Endothelial cell of umbilical vein (primary cell): Measurements from ENCODE around the gene SLC37A1. TPM values are rescaled to one million over a fixed set of nuclear protein-coding genes. Genes with fewer than 3 reads are reported as not detected.

Source experiments
- BruUV-seq: library from RNA; stranded (reverse); fragments of 400-500 nt; replicated peaks from 2 replicates; lab custom pipeline; 2021; lab: Mats Ljungman, UMichigan
- CTCF ChIA-PET: fragments of 300-600, 350-600 bp; sonication (Branson Sonifier 250); formaldehyde crosslinking; loops from one replicate; lab custom pipeline; 2021; ENCODE audit warnings: antibody characterized with exemption, inconsistent platforms; lab: Charles Lee
- POLR2A ChIA-PET: fragments of 300-600, 350-600 bp; sonication (Branson Sonifier 250); formaldehyde crosslinking; loops from one replicate; lab custom pipeline; 2021; ENCODE audit warnings: antibody characterized with exemption, inconsistent platforms; lab: Charles Lee
- DNase-seq: peaks from one replicate; pipeline ENCODE4 v3.0.0-alpha.2; 2011; ENCODE audit warnings: low read depth, low spot score
- FAIRE-seq: peaks from 2 replicates; lab custom pipeline; 2011; peaks lifted over from hg19 to GRCh38; lab: Jason Lieb, UNC
- H2AFZ ChIP-seq: 2 replicates; pipeline ENCODE4 v1.6.0; 2012; ENCODE audit warnings: low read depth, low read length, control low read depth, inconsistent platforms
- H3K27ac ChIP-seq: 2 replicates; pipeline ENCODE4 v1.5.1; 2011; ENCODE audit warnings: low read depth, mild to moderate bottlenecking, control low read depth, low read length, moderate library complexity; ENCODE audit not compliant: insufficient read depth
- H3K27me3 ChIP-seq, 2 experiments: 2 replicates each; pipeline versions ENCODE4 v1.6.0 to v1.6.1; 2011; ENCODE audit warnings: low read length in 2 of 2, mixed read lengths in 1 of 2; ENCODE audit not compliant: control insufficient read depth in 2 of 2, insufficient read depth in 2 of 2
- H3K36me3 ChIP-seq, 2 experiments: 2 replicates in 1 of 2; 3 replicates in 1 of 2; pipeline ENCODE4 v1.5.1; 2011; ENCODE audit warnings: low read length in 2 of 2, mild to moderate bottlenecking in 1 of 2, moderate library complexity in 1 of 2; ENCODE audit not compliant: control insufficient read depth in 2 of 2, insufficient read depth in 2 of 2; ENCODE audit errors: extremely low read depth in 1 of 2
- H3K4me1 ChIP-seq: 3 replicates; pipeline ENCODE4 v1.5.1; 2011; ENCODE audit warnings: mild to moderate bottlenecking, low read length; ENCODE audit not compliant: control insufficient read depth, insufficient read depth; ENCODE audit errors: extremely low read depth
- H3K4me2 ChIP-seq: 2 replicates; pipeline ENCODE4 v1.6.1; 2011; ENCODE audit warnings: low read length, control low read depth, mixed read lengths; ENCODE audit not compliant: insufficient read depth
- H3K4me3 ChIP-seq, 3 experiments: fragments of 200-600 bp in 1 of 3; sonication (generic), shearing (Covaris generic) in 1 of 3; replicated peaks in 1 of 3; 2 replicates each; pipeline ENCODE4 v1.5.1; 2011 to 2016; ENCODE audit warnings: control low read depth in 3 of 3, low read length in 3 of 3, mild to moderate bottlenecking in 2 of 3, inconsistent platforms in 1 of 3, low read depth in 1 of 3, moderate library complexity in 1 of 3; ENCODE audit not compliant: insufficient read depth in 1 of 3
- H3K79me2 ChIP-seq: 2 replicates; pipeline ENCODE4 v1.6.0; 2012; ENCODE audit warnings: low read length, inconsistent platforms; ENCODE audit not compliant: control insufficient read depth, insufficient read depth
- H3K9ac ChIP-seq: replicated peaks from 2 replicates; pipeline ENCODE3; 2011; ENCODE audit warnings: low read length, control low read depth; ENCODE audit not compliant: insufficient read depth; ENCODE audit errors: extremely low read depth
- H3K9me1 ChIP-seq: replicated peaks from 3 replicates; pipeline ENCODE4 v1.6.0; 2011; ENCODE audit warnings: mild to moderate bottlenecking, low read length; ENCODE audit not compliant: control insufficient read depth, insufficient read depth; ENCODE audit errors: extremely low read depth
- H3K9me3 ChIP-seq: replicated peaks from 2 replicates; pipeline ENCODE4 v1.5.1; 2012; ENCODE audit warnings: low read length, inconsistent platforms; ENCODE audit not compliant: control insufficient read depth, insufficient read depth
- H4K20me1 ChIP-seq: replicated peaks from 2 replicates; pipeline ENCODE3; 2011; ENCODE audit warnings: mild to moderate bottlenecking, low read length; ENCODE audit not compliant: control insufficient read depth, insufficient read depth; ENCODE audit errors: extremely low read depth
- EZH2 ChIP-seq: IDR thresholded peaks from 2 replicates; pipeline ENCODE4 v1.6.1; 2012; ENCODE audit warnings: borderline replicate concordance, low read depth, mild to moderate bottlenecking, moderate library complexity, low read length, inconsistent platforms; ENCODE audit not compliant: severe bottlenecking
- FOS ChIP-seq: IDR thresholded peaks from 2 replicates; pipeline ENCODE4 v1.6.1; 2011; ENCODE audit warnings: mild to moderate bottlenecking, low read length, moderate library complexity, borderline replicate concordance; ENCODE audit not compliant: insufficient read depth
- GATA2 ChIP-seq: IDR thresholded peaks from 2 replicates; pipeline ENCODE4 v1.7.0; 2011; ENCODE audit warnings: low read depth, mild to moderate bottlenecking, moderate library complexity, mixed read lengths, low read length; ENCODE audit not compliant: insufficient read length, insufficient read depth
- JUN ChIP-seq: IDR thresholded peaks from 2 replicates; pipeline ENCODE4 v1.6.1; 2011; ENCODE audit warnings: borderline replicate concordance, low read depth; ENCODE audit not compliant: insufficient read length, insufficient read depth
- MYC ChIP-seq: IDR thresholded peaks from one replicate; pipeline ENCODE4 v1.6.1; 2011; ENCODE audit warnings: mild to moderate bottlenecking, low read depth, low read length
- POLR2A ChIP-seq: IDR thresholded peaks from 2 replicates; pipeline ENCODE4 v1.6.1; 2012; ENCODE audit warnings: low read depth, mild to moderate bottlenecking, control low read depth, low read length
- POLR2AphosphoS5 ChIP-seq: IDR thresholded peaks from 2 replicates; pipeline ENCODE4 v1.6.1; 2012; ENCODE audit warnings: low read depth, mild to moderate bottlenecking, control low read depth, low read length, moderate library complexity; ENCODE audit not compliant: insufficient read depth
- dilution Hi-C: fragments of 300-500 bp; cut with MboI; formaldehyde crosslinking; loops from one replicate; pipeline ENCODE4 v1.15.0; 2019; ENCODE audit warnings: low sequenced_read_pairs; ENCODE audit not compliant: extremely low pct_ligation_motif_present
- intact Hi-C: fragments of 100-400 bp; cut with micrococcal nuclease; formaldehyde crosslinking; loops from one replicate; pipeline ENCODE4 v1.10.0; 2022
- polyA plus RNA-seq, 4 experiments: library from polyadenylated mRNA; depleted of rRNA in 3 of 4; stranded (reverse) in 3 of 4; unstranded in 1 of 4; fragments of >200 nt; gene quantifications; 2 replicates each; pipeline versions ENCODE4 v1.2.1 to v1.2.3, GENCODE V29; 2011 to 2012; ENCODE audit warnings: missing spikeins in 1 of 4
- total RNA-seq: library from RNA; stranded (reverse); gene quantifications from 2 replicates; pipeline ENCODE4 v1.2.3, GENCODE V29; 2021
- TF ChIP-seq, protein P1 (sequence below), 2 donors: IDR thresholded peaks; 1 replicate in 1 of 2; 2 replicates in 1 of 2; pipeline ENCODE4 v1.5.1; 2011; ENCODE audit warnings: low read length in 2 of 2, mild to moderate bottlenecking in 2 of 2, moderate library complexity in 2 of 2, control low read depth in 1 of 2, inconsistent platforms in 1 of 2, low read depth in 1 of 2; ENCODE audit not compliant: insufficient read depth in 1 of 2; ENCODE audit errors: extremely low read depth in 1 of 2
- TF ChIP-seq, protein P2 (sequence below): IDR thresholded peaks from 2 replicates; pipeline ENCODE4 v1.6.1; 2011; ENCODE audit not compliant: insufficient read depth, insufficient read length

The SLC37A1 gene
- total and polyA plus RNA-seq, 2 donors (not counting 3 experiments of a cell fraction or from before 2014, with no cell fraction given), result 4.7 to 7.6 TPM

DNA sequence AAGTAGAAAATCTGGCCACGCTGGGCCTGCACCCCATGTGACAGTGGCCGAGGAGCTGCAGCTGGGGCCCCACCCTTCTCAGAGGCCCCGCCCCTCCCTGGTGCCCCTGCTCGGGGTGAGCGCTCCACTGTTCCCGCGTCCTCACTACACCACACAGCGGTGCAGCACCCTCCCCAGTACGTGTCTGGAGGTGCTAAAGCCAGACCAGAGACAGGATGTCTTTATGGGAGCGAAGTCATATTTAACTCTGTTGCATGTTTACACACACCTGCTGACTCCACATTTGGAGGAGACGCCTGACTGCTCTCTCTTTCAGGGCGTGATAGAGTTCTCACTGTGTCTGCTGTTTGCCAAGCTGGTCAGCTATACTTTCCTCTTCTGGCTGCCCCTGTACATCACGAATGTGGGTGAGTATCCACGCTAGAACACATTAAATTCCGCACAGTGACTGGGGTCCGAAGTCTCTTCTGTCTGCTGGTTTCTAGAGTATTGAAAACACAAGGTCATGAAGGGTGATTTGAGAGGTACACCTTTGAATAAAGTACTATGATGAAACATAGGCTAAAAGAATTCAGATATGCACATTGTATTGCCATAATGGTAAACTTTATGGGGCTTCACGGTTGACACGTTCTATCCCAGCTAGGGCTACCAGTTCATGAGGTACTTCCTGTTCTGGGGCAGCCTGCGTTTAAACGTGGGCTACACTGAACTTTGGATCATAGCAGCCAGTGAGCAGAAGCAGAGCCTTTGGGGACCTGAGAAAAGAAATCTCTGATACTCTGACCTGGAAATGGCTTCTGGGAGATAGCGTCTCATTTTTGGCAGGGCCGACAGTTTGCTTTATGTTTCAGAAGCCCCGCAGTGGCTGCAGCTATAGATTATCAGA lies 48.4 kb downstream of the SLC37A1 start:
- DNase-seq (no peak), FAIRE-seq (no peak)
- Histone ChIP-seq H4K20me1 (no peaks in the 10 kb centered on the region), H2AFZ (no peak overlapping the region), H3K4me3 (no peak overlapping the region), H3K4me1 (no peaks in the 10 kb centered on the region), H3K27me3 (no peaks in the 10 kb centered on the region), H3K27ac (no peak overlapping the region), H3K4me2 (no peak overlapping the region), H3K9me3 (no peaks in the 10 kb centered on the region), H3K9me1 (no peaks in the 10 kb centered on the region), H3K36me3 (no peaks in the 10 kb centered on the region), H3K79me2 (no peaks in the 10 kb centered on the region), H3K9ac (no peak overlapping the region)
- ChIA-PET POLR2A (no interaction called here), CTCF (no interaction called here)
- dilution Hi-C loops (no loop called here), intact Hi-C loops (no loop called here)
- no TSS peak for BruUV-seq
- TF ChIP-seq GATA2, result no peak
- TF ChIP-seq, protein P1, sequence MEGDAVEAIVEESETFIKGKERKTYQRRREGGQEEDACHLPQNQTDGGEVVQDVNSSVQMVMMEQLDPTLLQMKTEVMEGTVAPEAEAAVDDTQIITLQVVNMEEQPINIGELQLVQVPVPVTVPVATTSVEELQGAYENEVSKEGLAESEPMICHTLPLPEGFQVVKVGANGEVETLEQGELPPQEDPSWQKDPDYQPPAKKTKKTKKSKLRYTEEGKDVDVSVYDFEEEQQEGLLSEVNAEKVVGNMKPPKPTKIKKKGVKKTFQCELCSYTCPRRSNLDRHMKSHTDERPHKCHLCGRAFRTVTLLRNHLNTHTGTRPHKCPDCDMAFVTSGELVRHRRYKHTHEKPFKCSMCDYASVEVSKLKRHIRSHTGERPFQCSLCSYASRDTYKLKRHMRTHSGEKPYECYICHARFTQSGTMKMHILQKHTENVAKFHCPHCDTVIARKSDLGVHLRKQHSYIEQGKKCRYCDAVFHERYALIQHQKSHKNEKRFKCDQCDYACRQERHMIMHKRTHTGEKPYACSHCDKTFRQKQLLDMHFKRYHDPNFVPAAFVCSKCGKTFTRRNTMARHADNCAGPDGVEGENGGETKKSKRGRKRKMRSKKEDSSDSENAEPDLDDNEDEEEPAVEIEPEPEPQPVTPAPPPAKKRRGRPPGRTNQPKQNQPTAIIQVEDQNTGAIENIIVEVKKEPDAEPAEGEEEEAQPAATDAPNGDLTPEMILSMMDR (IDR thresholded peaks at IDR 0.05; ENCODE audit: extremely low read depth in 1 of 2, insufficient read depth in 1 of 2, low read depth in 1 of 2, low read length in 2 of 2), result no peak
- TF ChIP-seq, protein P2, sequence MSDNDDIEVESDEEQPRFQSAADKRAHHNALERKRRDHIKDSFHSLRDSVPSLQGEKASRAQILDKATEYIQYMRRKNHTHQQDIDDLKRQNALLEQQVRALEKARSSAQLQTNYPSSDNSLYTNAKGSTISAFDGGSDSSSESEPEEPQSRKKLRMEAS, result no peak
- no peak for TF ChIP-seq FOS
- TF ChIP-seq POLR2A, result no peak
- TF ChIP-seq EZH2, result no peak
- no peak for TF ChIP-seq MYC
- no peak for TF ChIP-seq JUN
- no peak for TF ChIP-seq POLR2AphosphoS5
